ENCODE results near the gene TUBA1B. TPM values are rescaled to one million over a fixed set of nuclear protein-coding genes. Genes with fewer than 3 reads are reported as not detected.

Gene TUBA1B
- total and polyA plus RNA-seq, 2 donors (not counting 3 experiments of a cell fraction or from before 2014, with no cell fraction given) = 2,245 to 5,362 TPM

GRCh38 chr12:49133014-49133413 is 1.8 kb upstream of the TUBA1B start:
- H3K27me3 ChIP-seq (ENCODE audit: control insufficient read depth in 2 of 2, insufficient read depth in 2 of 2, low read length in 2 of 2) = no peaks in the 10 kb centered on the region
- TF ChIP-seq GATA2 (IDR thresholded peaks at IDR 0.05; ENCODE audit: insufficient read depth, insufficient read length, low read depth, low read length) = no peak
- no peak overlapping the region for H3K27ac ChIP-seq (ENCODE audit: insufficient read depth, low read depth, low read length)
- H4K20me1 ChIP-seq (replicated peaks; ENCODE audit: control insufficient read depth, extremely low read depth, insufficient read depth, low read length) = peaks cover 4% of the 10 kb centered on the region
- no peak overlapping the region for H3K4me3 ChIP-seq (replicated peaks in 1 of 3; ENCODE audit: insufficient read depth in 1 of 3, low read depth in 1 of 3, low read length in 3 of 3)
- H3K9ac ChIP-seq (replicated peaks; ENCODE audit: extremely low read depth, insufficient read depth, low read length) = no peak overlapping the region
- no peak for FAIRE-seq
- ChIA-PET POLR2A (interaction anchor here (0.7 to 3.4 kb wide), 4 partner anchors 17 to 79 kb away, joined by 3 to 58 read pairs (median 5); partner anchors contain the start of gene TUBA1A), CTCF (interaction anchor here (0.8 to 4.5 kb wide), 5 partner anchors 30 to 125 kb away, joined by 3 to 57 read pairs (median 5); no protein-coding TSS in a partner anchor)
- dilution Hi-C loops (cut with MboI; ENCODE audit: extremely low pct_ligation_motif_present, low sequenced_read_pairs) (no loop called here), intact Hi-C loops (cut with micrococcal nuclease) (no loop called here)
- peak overlapping the region; percentile 76 for H3K4me2 ChIP-seq (ENCODE audit: insufficient read depth, low read length)
- H2AFZ ChIP-seq (ENCODE audit: low read depth, low read length) = no peak overlapping the region
- no peaks in the 10 kb centered on the region for H3K9me3 ChIP-seq (replicated peaks; ENCODE audit: control insufficient read depth, insufficient read depth, low read length)
- H3K4me1 ChIP-seq (ENCODE audit: control insufficient read depth, extremely low read depth, insufficient read depth, low read length) = peaks cover 22% of the 10 kb centered on the region
- BruUV-seq (replicated peaks) = no TSS peak
- H3K9me1 ChIP-seq (replicated peaks; ENCODE audit: control insufficient read depth, extremely low read depth, insufficient read depth, low read length) = no peaks in the 10 kb centered on the region
- DNase-seq (ENCODE audit: low read depth, low spot score) = no peak
- peaks cover 29% of the 10 kb centered on the region for H3K79me2 ChIP-seq (ENCODE audit: control insufficient read depth, insufficient read depth, low read length)
- peaks cover 8 to 10% of the 10 kb centered on the region in 2 experiments for H3K36me3 ChIP-seq (ENCODE audit: control insufficient read depth in 2 of 2, extremely low read depth in 1 of 2, insufficient read depth in 2 of 2, low read length in 2 of 2)

GRCh38 chr12:49131894-49132461 is 783 bp upstream of the TUBA1B start:
- peaks cover 22% of the 10 kb centered on the region for H3K4me1 ChIP-seq (ENCODE audit: control insufficient read depth, extremely low read depth, insufficient read depth, low read length)
- peaks cover 14 to 17% of the 10 kb centered on the region in 2 experiments for H3K36me3 ChIP-seq (ENCODE audit: control insufficient read depth in 2 of 2, extremely low read depth in 1 of 2, insufficient read depth in 2 of 2, low read length in 2 of 2)
- H3K4me3 ChIP-seq (replicated peaks in 1 of 3; ENCODE audit: insufficient read depth in 1 of 3, low read depth in 1 of 3, low read length in 3 of 3) = peak overlapping the region; percentile 5 to 64 (median 27)
- H3K4me2 ChIP-seq (ENCODE audit: insufficient read depth, low read length) = peak overlapping the region; percentile 76
- DNase-seq (ENCODE audit: low read depth, low spot score) (peak; percentile 62), FAIRE-seq (no peak)
- ChIA-PET POLR2A (interaction anchor here (0.9 to 3.4 kb wide), 10 partner anchors 11 to 693 kb away, joined by 3 to 58 read pairs (median 9); partner anchors contain the start of genes RHEBL1 and TUBA1A), CTCF (interaction anchor here (0.9 to 4.5 kb wide), 12 partner anchors 8 to 126 kb away, joined by 3 to 57 read pairs (median 10); partner anchors contain the start of gene LMBR1L)
- peak overlapping the region; percentile 80 for H2AFZ ChIP-seq (ENCODE audit: low read depth, low read length)
- TSS peak; percentile 44 for BruUV-seq (replicated peaks)
- H3K9me3 ChIP-seq (replicated peaks; ENCODE audit: control insufficient read depth, insufficient read depth, low read length) = no peaks in the 10 kb centered on the region
- H3K27me3 ChIP-seq (ENCODE audit: control insufficient read depth in 2 of 2, insufficient read depth in 2 of 2, low read length in 2 of 2) = no peaks in the 10 kb centered on the region
- H3K9me1 ChIP-seq (replicated peaks; ENCODE audit: control insufficient read depth, extremely low read depth, insufficient read depth, low read length) = no peaks in the 10 kb centered on the region
- dilution Hi-C loops (cut with MboI; ENCODE audit: extremely low pct_ligation_motif_present, low sequenced_read_pairs) (no loop called here), intact Hi-C loops (cut with micrococcal nuclease) (loop anchor here (2.0 kb wide), 3 partner anchors 21 to 93 kb away; partner anchors contain the start of gene LMBR1L)
- peak overlapping the region; percentile 15 for H3K27ac ChIP-seq (ENCODE audit: insufficient read depth, low read depth, low read length)
- TF ChIP-seq GATA2 (IDR thresholded peaks at IDR 0.05; ENCODE audit: insufficient read depth, insufficient read length, low read depth, low read length) (no peak), FOS (IDR thresholded peaks at IDR 0.05; ENCODE audit: borderline replicate concordance, insufficient read depth, low read length) (no peak), CTCF (IDR thresholded peaks at IDR 0.05; ENCODE audit: extremely low read depth in 1 of 2, insufficient read depth in 1 of 2, low read depth in 1 of 2, low read length in 2 of 2) (no peak), EZH2 (IDR thresholded peaks at IDR 0.05; ENCODE audit: borderline replicate concordance, low read depth, low read length, severe bottlenecking) (no peak)
- TF ChIP-seq, protein P1, sequence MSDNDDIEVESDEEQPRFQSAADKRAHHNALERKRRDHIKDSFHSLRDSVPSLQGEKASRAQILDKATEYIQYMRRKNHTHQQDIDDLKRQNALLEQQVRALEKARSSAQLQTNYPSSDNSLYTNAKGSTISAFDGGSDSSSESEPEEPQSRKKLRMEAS (IDR thresholded peaks at IDR 0.05; ENCODE audit: insufficient read depth, insufficient read length) = no peak
- H3K9ac ChIP-seq (replicated peaks; ENCODE audit: extremely low read depth, insufficient read depth, low read length) = peak overlapping the region; percentile 66
- peaks cover 29% of the 10 kb centered on the region for H3K79me2 ChIP-seq (ENCODE audit: control insufficient read depth, insufficient read depth, low read length)
- peaks cover 4% of the 10 kb centered on the region for H4K20me1 ChIP-seq (replicated peaks; ENCODE audit: control insufficient read depth, extremely low read depth, insufficient read depth, low read length)
